Posterior cingulate gyrus (tissue), 11 donors: ENCODE data around the gene RNU6-1.

Source experiments
- DNase-seq, 10 donors: peaks; one replicate each; pipeline versions ENCODE4 v3.0.0 to v3.0.0-alpha.2; 2020 to 2021; ENCODE audit warnings: mixed read lengths in 3 of 10
- intact Hi-C: fragments of 100-400 bp; cut with DNase I; formaldehyde crosslinking; loops from one replicate; pipeline ENCODE4 v1.15.1; 2023

The RNU6-1 gene

DNA sequence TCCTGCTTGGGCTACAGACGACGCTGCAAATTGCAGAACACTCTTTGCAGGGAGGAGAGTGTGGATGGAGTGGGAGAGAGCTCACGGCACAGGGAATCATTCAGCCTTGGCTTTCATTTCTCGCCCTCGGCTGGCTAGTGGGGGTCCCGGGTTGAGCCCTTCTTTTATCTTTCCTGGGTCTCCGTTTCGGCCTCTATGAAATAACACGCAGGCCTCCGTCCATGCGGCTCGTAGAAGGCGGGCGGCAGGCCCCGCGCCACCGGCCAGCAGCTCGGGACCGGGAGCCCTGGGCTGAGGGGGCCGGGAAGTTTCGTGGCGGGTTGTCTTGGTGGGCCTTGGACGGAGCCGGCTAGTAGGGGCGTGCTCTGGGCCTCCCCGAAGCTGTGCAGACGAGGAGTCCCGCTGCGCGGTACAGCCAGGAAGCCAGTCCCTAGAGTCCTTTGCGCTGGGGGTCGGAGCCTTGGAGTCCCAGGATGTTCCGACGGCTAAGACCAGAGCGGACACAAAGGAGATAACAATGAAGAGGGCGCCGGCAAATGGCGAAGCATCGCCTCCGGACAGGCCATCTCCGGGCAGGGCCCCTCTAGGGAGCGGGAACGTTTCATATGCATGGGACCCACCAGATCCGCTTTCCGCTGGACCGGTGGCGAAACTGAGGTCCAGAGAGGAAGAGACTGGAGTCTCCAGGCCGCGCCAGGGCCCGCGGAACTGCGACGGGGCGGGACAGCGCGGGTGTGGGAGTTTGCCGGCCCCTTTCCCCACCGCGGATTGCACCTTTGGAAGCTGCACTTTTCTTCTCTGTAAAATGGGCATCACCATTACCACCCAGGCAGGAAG, 4.3 kb downstream of the RNU6-1 start:
- DNase-seq: no peak
- intact Hi-C loops: loop anchor here (2.0 to 10.0 kb wide), 4 partner anchors 335 to 889 kb away; partner anchors contain the start of genes AAGAB and IQCH

GRCh38 chr15:67834581-67835296, 5.1 kb downstream of the RNU6-1 start:
- no peak for DNase-seq
- intact Hi-C loops: loop anchor here (10.0 kb wide), 1 partner anchor 580 kb away; the partner anchor contains the start of genes AAGAB and IQCH

GRCh38 chr15:67833710-67834511, 5.9 kb downstream of the RNU6-1 start:
- DNase-seq: peak in 3 of 10 donors; percentile 40 to 84 (median 77)
- intact Hi-C loops: loop anchor here (10.0 kb wide), 1 partner anchor 579 kb away; the partner anchor contains the start of genes AAGAB and IQCH

DNA sequence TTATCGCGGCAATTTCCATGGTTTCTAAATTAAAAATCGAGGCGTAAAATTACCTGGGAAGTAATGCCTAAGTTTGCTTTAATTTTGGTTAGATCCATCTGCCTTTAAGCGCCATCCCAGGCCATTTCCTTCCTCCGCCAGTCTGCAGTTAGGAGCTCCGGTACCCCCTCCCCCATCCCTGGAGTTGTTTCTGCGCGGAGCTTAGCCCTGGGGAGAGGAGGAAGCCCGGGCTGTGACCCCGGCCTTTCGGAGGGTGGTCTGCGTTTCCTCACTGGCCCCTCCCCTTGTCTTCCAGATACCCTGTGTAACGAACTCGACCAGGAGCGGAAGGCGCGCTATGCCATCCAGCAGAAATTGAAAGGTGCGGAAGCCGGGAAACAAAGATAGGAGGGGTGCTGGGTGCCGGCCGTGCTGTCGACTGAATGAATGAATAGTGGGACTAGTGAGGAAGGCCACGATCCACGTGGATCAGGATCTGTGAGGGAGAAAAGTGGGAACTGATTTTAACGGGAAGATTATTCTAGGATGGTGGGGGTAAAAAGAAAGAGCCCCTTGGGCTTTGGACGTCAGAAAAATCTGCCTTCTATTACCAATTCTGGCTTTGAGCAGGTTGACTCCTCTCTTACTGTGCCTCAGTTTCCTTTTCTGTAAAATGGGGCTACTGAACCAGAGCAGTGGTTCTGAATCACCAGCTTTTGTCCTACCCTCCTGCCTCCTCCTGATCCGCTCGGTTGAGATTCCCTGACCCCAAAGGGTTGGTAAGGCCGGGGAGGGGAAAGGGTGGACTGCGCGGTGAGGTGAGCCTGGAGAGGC, 6.7 kb downstream of the RNU6-1 start:
- no peak for DNase-seq
- intact Hi-C loops: loop anchor here (10.0 kb wide), 1 partner anchor 578 kb away; the partner anchor contains the start of genes AAGAB and IQCH

DNA sequence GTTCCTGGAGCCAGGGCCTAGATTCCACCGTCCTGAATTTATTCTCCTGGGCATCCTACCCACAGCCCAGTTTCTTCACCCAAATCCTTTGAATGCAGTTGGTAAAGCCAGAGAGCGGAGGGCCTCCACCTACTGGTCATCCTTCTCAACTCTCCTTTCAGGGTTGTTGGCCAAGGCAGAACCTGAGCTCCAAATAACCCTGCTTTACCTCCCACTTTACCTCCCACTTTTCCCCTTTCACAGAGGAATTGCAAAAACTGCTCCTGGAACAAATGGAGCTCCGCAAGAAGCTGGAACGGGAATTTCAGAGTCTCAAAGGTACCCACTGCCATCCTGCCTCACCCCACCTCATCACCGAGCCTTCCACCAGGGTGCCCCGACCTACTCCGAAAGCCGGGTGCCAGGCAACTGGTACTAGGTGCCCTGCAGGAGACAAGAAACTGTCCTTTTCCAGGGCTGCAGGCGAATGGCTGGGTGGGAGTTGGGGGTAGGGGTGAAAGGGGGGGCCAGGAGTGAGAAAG, 7.8 kb downstream of the RNU6-1 start:
- DNase-seq: no peak
- intact Hi-C loops: loop anchor here (10.0 kb wide), 1 partner anchor 577 kb away; the partner anchor contains the start of genes AAGAB and IQCH

GRCh38 chr15:67831363-67831762, 8.5 kb downstream of the RNU6-1 start:
- intact Hi-C loops: loop anchor here (10.0 kb wide), 1 partner anchor 577 kb away; the partner anchor contains the start of genes AAGAB and IQCH
- no peak for DNase-seq

DNA sequence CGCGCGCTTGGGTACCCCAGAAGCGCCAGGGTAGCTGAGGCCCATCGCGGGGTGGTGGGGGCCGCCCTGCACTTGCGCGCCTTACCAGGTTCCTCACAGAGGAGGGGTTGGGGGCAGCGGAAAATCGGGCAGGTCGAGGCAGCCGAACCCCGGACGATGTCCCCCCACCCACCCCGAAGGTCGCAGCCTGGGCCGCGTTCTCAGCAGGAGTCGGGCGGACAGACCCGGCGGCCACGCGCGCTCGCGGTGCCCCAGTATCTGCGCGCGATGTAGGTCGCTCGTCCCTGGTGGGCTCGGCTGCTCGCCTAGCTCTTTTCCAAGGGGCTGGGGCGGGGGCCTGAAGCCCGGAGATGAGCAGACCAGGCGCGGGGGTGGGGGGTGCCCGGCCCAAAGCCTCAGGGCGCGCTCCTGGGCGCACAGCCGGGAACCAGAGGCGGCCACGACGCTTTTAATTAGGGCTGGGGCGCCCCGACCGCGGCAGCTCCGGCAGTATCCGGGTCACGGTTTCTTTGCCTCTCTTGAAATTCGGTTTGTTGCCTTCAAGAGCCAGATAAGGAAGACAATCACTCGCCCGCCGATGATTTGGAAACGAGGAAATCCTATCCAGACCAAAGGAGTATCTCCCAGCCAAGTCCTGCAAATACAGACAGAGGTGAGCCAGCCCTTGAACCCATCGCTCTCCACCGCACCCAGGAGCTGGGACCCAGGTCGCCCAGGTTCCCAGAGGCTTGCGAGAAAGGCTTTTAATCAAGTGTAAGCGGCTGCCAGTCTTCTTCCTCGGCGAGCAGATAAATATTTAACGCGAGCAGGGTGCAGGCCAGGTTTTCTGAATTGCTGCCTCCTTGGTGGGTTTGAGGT, 10.0 kb downstream of the RNU6-1 start:
- intact Hi-C loops: loop anchor here (10.0 kb wide), 1 partner anchor 575 kb away; the partner anchor contains the start of genes AAGAB and IQCH
- no peak for DNase-seq

GRCh38 chr15:67828969-67829646, 10.7 kb downstream of the RNU6-1 start:
- DNase-seq: no peak
- intact Hi-C loops: no loop called here

- intact Hi-C loops: no loop called here
- no peak for DNase-seq
These were observed 11.4 kb downstream of the RNU6-1 start for GRCh38 chr15:67828278-67828968.

DNA sequence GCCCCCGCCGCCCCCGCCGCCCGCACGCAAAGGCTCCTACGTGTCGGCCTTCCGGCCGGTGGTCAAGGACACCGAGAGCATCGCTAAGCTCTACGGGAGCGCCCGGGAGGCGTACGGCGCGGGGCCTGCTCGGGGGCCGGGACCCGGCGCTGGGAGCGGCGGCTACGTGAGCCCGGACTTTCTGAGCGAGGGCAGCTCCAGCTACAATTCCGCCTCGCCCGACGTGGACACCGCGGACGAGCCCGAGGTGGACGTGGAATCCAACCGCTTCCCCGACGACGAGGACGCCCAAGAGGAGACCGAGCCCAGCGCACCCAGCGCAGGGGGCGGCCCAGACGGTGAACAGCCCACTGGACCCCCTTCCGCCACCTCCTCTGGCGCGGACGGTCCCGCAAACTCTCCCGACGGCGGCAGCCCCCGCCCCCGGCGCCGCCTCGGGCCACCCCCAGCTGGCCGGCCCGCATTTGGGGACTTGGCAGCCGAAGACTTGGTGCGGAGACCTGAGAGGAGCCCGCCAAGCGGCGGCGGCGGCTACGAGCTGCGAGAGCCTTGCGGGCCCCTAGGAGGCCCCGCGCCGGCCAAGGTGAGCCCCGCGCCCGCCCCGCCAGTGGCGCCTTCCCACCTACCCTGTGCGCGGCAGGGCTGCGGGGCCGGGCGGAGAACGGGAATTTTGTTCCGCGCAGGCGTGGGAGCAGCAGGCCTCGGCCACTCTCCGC, 12.1 kb downstream of the RNU6-1 start:
- peak in 1 of 10 donors; percentile 50 for DNase-seq
- intact Hi-C loops: no loop called here

- peak in 1 of 10 donors; percentile 56 for DNase-seq
- intact Hi-C loops: no loop called here
These were observed 12.9 kb downstream of the RNU6-1 start for GRCh38 chr15:67826717-67827561.

DNA sequence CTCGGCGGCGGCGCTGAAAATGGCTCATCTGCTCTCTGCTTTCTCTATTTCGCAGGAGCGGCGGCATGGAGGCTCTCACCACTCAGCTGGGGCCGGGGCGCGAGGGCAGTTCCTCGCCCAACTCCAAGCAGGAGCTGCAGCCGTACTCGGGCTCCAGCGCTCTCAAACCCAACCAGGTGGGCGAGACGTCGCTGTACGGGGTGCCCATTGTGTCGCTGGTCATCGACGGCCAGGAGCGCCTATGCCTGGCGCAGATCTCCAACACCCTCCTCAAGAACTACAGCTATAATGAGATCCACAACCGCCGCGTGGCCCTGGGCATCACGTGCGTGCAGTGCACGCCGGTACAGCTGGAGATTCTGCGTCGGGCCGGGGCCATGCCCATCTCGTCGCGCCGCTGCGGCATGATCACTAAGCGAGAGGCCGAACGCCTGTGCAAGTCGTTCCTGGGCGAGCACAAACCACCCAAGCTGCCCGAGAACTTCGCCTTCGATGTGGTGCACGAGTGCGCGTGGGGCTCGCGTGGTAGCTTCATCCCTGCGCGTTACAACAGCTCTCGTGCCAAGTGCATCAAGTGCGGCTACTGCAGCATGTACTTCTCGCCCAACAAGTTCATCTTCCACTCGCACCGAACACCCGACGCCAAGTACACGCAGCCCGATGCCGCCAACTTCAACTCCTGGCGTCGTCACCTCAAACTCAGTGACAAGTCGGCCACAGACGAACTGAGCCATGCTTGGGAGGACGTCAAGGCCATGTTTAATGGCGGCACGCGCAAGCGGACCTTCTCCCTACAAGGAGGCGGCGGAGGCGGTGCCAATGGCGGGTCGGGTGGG, 13.7 kb downstream of the RNU6-1 start:
- intact Hi-C loops: no loop called here
- peak in 2 of 10 donors; percentile 39 to 79 for DNase-seq

GRCh38 chr15:67824976-67825880, 14.6 kb downstream of the RNU6-1 start, which contains the start of gene SKOR1:
SKOR1 (plus strand) TSS chr15:67825509; CDS start chr15:67825603, 94 bp downstream.
- DNase-seq: peak in 2 of 10 donors; percentile 39 to 47
- intact Hi-C loops: no loop called here
